ENCODE results near the gene HSDL2. TPM values are rescaled to one million over a fixed set of nuclear protein-coding genes. Genes with fewer than 3 reads are reported as not detected.

HSDL2 gene
- total RNA-seq, 1 donor from 2014 or later, result 270 TPM

- ATAC-seq (no peak), DNase-seq (ENCODE audit: missing footprints) (no peak)
- intact Hi-C loops (cut with DNase I), result loop anchor here (10.0 kb wide), 1 partner anchor 226 kb away; no protein-coding TSS in a partner anchor
Measured at GRCh38 chr9:112479221-112479620, 99.3 kb downstream of the HSDL2 start.

GRCh38 chr9:112484607-112485006, 104.7 kb downstream of the HSDL2 start:
- ATAC-seq (no peak), DNase-seq (ENCODE audit: missing footprints) (no peak)
- intact Hi-C loops (cut with DNase I), result no loop called here

GRCh38 chr9:112485574-112485973, 105.7 kb downstream of the HSDL2 start:
- no peak for DNase-seq (ENCODE audit: missing footprints)
- intact Hi-C loops (cut with DNase I), result no loop called here
- no peak for ATAC-seq

GRCh38 chr9:112486221-112487007, 106.5 kb downstream of the HSDL2 start, which contains the start of gene KIAA1958:
TSS of gene KIAA1958 (plus strand) at chr9:112486827. CDS start at chr9:112574081, 87,254 bp downstream.
- peak; percentile 88 for ATAC-seq
- peak; percentile 93 for DNase-seq (ENCODE audit: missing footprints)
- intact Hi-C loops (cut with DNase I), result no loop called here

GRCh38 chr9:112487008-112487798, 107.3 kb downstream of the HSDL2 start:
- DNase-seq (ENCODE audit: missing footprints), result peak; percentile 85
- intact Hi-C loops (cut with DNase I), result no loop called here
- ATAC-seq, result peak; percentile 35

GRCh38 chr9:112487799-112488340, 108.0 kb downstream of the HSDL2 start:
- ATAC-seq (no peak), DNase-seq (ENCODE audit: missing footprints) (no peak)
- intact Hi-C loops (cut with DNase I), result no loop called here

GRCh38 chr9:112489039-112489546, 109.2 kb downstream of the HSDL2 start:
- DNase-seq (ENCODE audit: missing footprints) (no peak), ATAC-seq (no peak)
- intact Hi-C loops (cut with DNase I), result no loop called here

GRCh38 chr9:112489876-112490666, 110.2 kb downstream of the HSDL2 start:
- DNase-seq (ENCODE audit: missing footprints), result no peak
- intact Hi-C loops (cut with DNase I), result no loop called here
- no peak for ATAC-seq

- DNase-seq (ENCODE audit: missing footprints) (no peak), ATAC-seq (no peak)
- intact Hi-C loops (cut with DNase I), result no loop called here
Measured at GRCh38 chr9:112493393-112494137, 113.7 kb downstream of the HSDL2 start.

GRCh38 chr9:112494153-112494552, 114.2 kb downstream of the HSDL2 start:
- ATAC-seq, result no peak
- DNase-seq (ENCODE audit: missing footprints), result no peak
- intact Hi-C loops (cut with DNase I), result no loop called here

- DNase-seq (ENCODE audit: missing footprints) (no peak), ATAC-seq (no peak)
- intact Hi-C loops (cut with DNase I), result loop anchor here (5.0 kb wide), 1 partner anchor 62 kb away; no protein-coding TSS in a partner anchor
Measured at GRCh38 chr9:112495614-112496013, 115.7 kb downstream of the HSDL2 start.

- intact Hi-C loops (cut with DNase I), result loop anchor here (5.0 kb wide), 1 partner anchor 61 kb away; no protein-coding TSS in a partner anchor
- ATAC-seq, result no peak
- no peak for DNase-seq (ENCODE audit: missing footprints)
Measured at GRCh38 chr9:112496074-112496722, 116.3 kb downstream of the HSDL2 start.

- no peak for ATAC-seq
- DNase-seq (ENCODE audit: missing footprints), result no peak
- intact Hi-C loops (cut with DNase I), result no loop called here
Measured at GRCh38 chr9:112500842-112501241, 120.9 kb downstream of the HSDL2 start.

- no peak for ATAC-seq
- intact Hi-C loops (cut with DNase I), result no loop called here
- DNase-seq (ENCODE audit: missing footprints), result no peak
Measured at GRCh38 chr9:112501287-112501686, 121.4 kb downstream of the HSDL2 start.

- DNase-seq (ENCODE audit: missing footprints) (no peak), ATAC-seq (no peak)
- intact Hi-C loops (cut with DNase I), result no loop called here
Measured at GRCh38 chr9:112502175-112502946, 122.5 kb downstream of the HSDL2 start.

GRCh38 chr9:112503170-112503569, 123.3 kb downstream of the HSDL2 start:
- intact Hi-C loops (cut with DNase I), result no loop called here
- ATAC-seq, result peak; percentile 60
- peak; percentile 69 for DNase-seq (ENCODE audit: missing footprints)

GRCh38 chr9:112505086-112505485, 125.2 kb downstream of the HSDL2 start:
- intact Hi-C loops (cut with DNase I), result no loop called here
- DNase-seq (ENCODE audit: missing footprints) (no peak), ATAC-seq (no peak)

Data from Right ventricle myocardium inferior (tissue), 1 donor.